Liver (tissue), 9 donors: ENCODE measurements around the gene CFAP299. TPM values are rescaled to one million over a fixed set of nuclear protein-coding genes. Genes with fewer than 3 reads are reported as not detected.
"Not testable (repeated sequence)": the region's sequence is repeated elsewhere in the genome, so short reads cannot be mapped to it uniquely, and the experiment has no call there.

Source experiments
- DNase-seq: peaks from one replicate; pipeline ENCODE4 v3.0.0-alpha.2; 2017; ENCODE audit warnings: low spot score
- H3K27ac ChIP-seq, 2 donors: one replicate each; pipeline ENCODE4 v1.7.0; 2013; ENCODE audit warnings: inconsistent platforms in 2 of 2, low read length in 2 of 2, control low read depth in 1 of 2, low read depth in 1 of 2, mild to moderate bottlenecking in 1 of 2
- H3K27me3 ChIP-seq, 4 donors: one replicate each; pipeline versions ENCODE4 v1.6.1 to v1.7.0; 2013; ENCODE audit warnings: low read length in 3 of 4, inconsistent platforms in 1 of 4, mild to moderate bottlenecking in 1 of 4, moderate library complexity in 1 of 4; ENCODE audit not compliant: control insufficient read depth in 4 of 4, insufficient read depth in 4 of 4
- H3K36me3 ChIP-seq, 4 donors: one replicate each; pipeline versions ENCODE4 v1.6.1 to v1.7.0; 2013; ENCODE audit warnings: low read length in 3 of 4, mild to moderate bottlenecking in 3 of 4, low read depth in 1 of 4, moderate library complexity in 1 of 4; ENCODE audit not compliant: control insufficient read depth in 4 of 4, insufficient read depth in 3 of 4
- H3K4me1 ChIP-seq, 4 donors: one replicate each; pipeline versions ENCODE4 v1.6.1 to v1.7.0; 2013; ENCODE audit warnings: low read length in 3 of 4, mild to moderate bottlenecking in 3 of 4, moderate library complexity in 1 of 4; ENCODE audit not compliant: control insufficient read depth in 4 of 4, insufficient read depth in 4 of 4
- H3K4me3 ChIP-seq, 3 donors: one replicate each; pipeline versions ENCODE4 v1.6.1 to v1.7.0; 2013; ENCODE audit warnings: low read length in 3 of 3, control low read depth in 1 of 3, low read depth in 1 of 3, mild to moderate bottlenecking in 1 of 3
- H3K9ac ChIP-seq, 2 donors: one replicate each; pipeline ENCODE4 v1.7.0; 2013; ENCODE audit warnings: low read length in 2 of 2, mild to moderate bottlenecking in 2 of 2, moderate library complexity in 2 of 2, control low read depth in 1 of 2, low read depth in 1 of 2
- H3K9me3 ChIP-seq, 4 donors: one replicate each; pipeline versions ENCODE4 v1.6.1 to v1.7.0; 2013; ENCODE audit warnings: low read length in 3 of 4; ENCODE audit not compliant: control insufficient read depth in 4 of 4
- EGR1 ChIP-seq, 2 donors: IDR thresholded peaks; 2 replicates each; pipeline ENCODE4 v1.6.1; 2016 to 2018; ENCODE audit warnings: antibody characterized with exemption in 2 of 2, low read depth in 2 of 2
- FOXA1 ChIP-seq: IDR thresholded peaks from 2 replicates; pipeline ENCODE4 v1.6.1; 2016; ENCODE audit warnings: antibody characterized with exemption
- FOXA2 ChIP-seq: IDR thresholded peaks from 2 replicates; pipeline ENCODE4 v1.6.1; 2016; ENCODE audit warnings: antibody characterized with exemption
- GABPA ChIP-seq, 2 donors: IDR thresholded peaks in 1 of 2; conservative IDR thresholded peaks in 1 of 2; 2 replicates each; pipeline ENCODE4 v1.6.1; 2016; ENCODE audit warnings: antibody characterized with exemption in 2 of 2, mild to moderate bottlenecking in 1 of 2, moderate library complexity in 1 of 2
- HNF4A ChIP-seq, 2 donors: conservative IDR thresholded peaks; 2 replicates each; pipeline ENCODE4 v1.6.1; 2016; ENCODE audit warnings: antibody characterized with exemption in 2 of 2, mild to moderate bottlenecking in 2 of 2
- HNF4G ChIP-seq: IDR thresholded peaks from 2 replicates; pipeline ENCODE4 v1.6.1; 2016; ENCODE audit warnings: antibody characterized with exemption
- RAD21 ChIP-seq, 2 donors: IDR thresholded peaks; 2 replicates each; pipeline ENCODE4 v1.6.1; 2016; ENCODE audit warnings: antibody characterized with exemption in 2 of 2, mild to moderate bottlenecking in 2 of 2
- RXRA ChIP-seq, 2 donors: IDR thresholded peaks; 2 replicates each; pipeline ENCODE4 v1.6.1; 2017 to 2018; ENCODE audit warnings: antibody characterized with exemption in 2 of 2, mild to moderate bottlenecking in 1 of 2
- SP1 ChIP-seq: IDR thresholded peaks from 2 replicates; pipeline ENCODE4 v1.6.1; 2018; ENCODE audit warnings: antibody characterized with exemption, mild to moderate bottlenecking
- TAF1 ChIP-seq: conservative IDR thresholded peaks from 2 replicates; pipeline ENCODE4 v1.6.1; 2016; ENCODE audit warnings: antibody characterized with exemption, mild to moderate bottlenecking
- YY1 ChIP-seq: IDR thresholded peaks from 2 replicates; pipeline ENCODE4 v1.6.1; 2016; ENCODE audit warnings: antibody characterized with exemption, mild to moderate bottlenecking
- WGBS: extraction: QIAGEN DNeasy Blood & Tissue Kit; methylation state at CpG from one replicate; pipeline ENCODE4 v1.1.7; 2013; 5-methylcytosine and 5-hydroxymethylcytosine counted together
- polyA plus RNA-seq, 2 donors: library from polyadenylated mRNA; stranded (reverse) in 1 of 2; unstranded in 1 of 2; fragments of 200-250 nt in 1 of 2; fragments of >200 nt in 1 of 2; fragmentation: Nextera tagmentation in 1 of 2; extraction: Ambion mirVana in 1 of 2; gene quantifications; one replicate each; pipeline versions ENCODE4 v1.2.1 to v1.2.3, GENCODE V29; 2013 to 2015
- total RNA-seq, 2 donors: library from RNA; depleted of rRNA; stranded (reverse); fragments of >200 nt; gene quantifications; one replicate each; pipeline ENCODE4 v1.2.3, GENCODE V29; 2014
- TF ChIP-seq, protein P1 (sequence below): IDR thresholded peaks from 2 replicates; pipeline ENCODE4 v1.6.1; 2016; ENCODE audit warnings: antibody characterized with exemption
- TF ChIP-seq, protein P2 (sequence below): fragments of 150-350 bp; IDR thresholded peaks from 2 replicates; pipeline ENCODE4 v1.5.1; 2017; ENCODE audit warnings: improper control_type of control experiment, low read depth, low read length; ENCODE audit not compliant: missing input control
- donor health status: healthy.
- donor health status: healthy.
- donor health status: healthy.
- donor health status: healthy.
- donor health status: healthy.

CFAP299 gene
- total and polyA plus RNA-seq, 4 donors, result not detected

DNA sequence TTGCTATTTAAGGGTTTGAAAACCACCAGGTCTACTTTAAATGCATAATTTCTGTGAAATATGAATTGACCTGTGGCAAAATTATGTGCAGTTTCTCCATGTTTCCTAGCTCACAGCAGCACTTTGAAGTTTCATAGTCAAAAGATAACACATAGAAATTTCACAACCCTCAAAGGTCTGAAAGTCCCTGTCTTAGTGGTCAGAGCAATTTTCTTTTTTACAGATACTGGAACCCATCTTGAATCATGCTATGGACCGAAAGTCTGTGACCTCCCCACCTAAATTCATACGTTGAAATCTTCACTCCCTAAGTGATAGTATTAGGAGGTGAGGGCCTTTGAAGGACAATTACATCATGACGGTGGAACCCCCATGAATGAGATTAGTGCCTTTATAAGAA, 454.6 kb downstream of the CFAP299 start:
- Histone ChIP-seq H3K27ac (no peak overlapping the region), H3K9me3 (peaks cover 0 to 2% (median under 1%) of the 10 kb centered on the region in 4 donors), H3K4me1 (no peaks in the 10 kb centered on the region), H3K9ac (no peak overlapping the region), H3K27me3 (peaks cover 0 to 3% (median 0%) of the 10 kb centered on the region in 4 donors), H3K36me3 (no peaks in the 10 kb centered on the region), H3K4me3 (no peak overlapping the region)
- TF ChIP-seq HNF4A (conservative IDR thresholded peaks at IDR 0.05) (no peak), YY1 (no peak), FOXA2 (no peak), EGR1 (IDR thresholded peaks at IDR 0.05; ENCODE audit: low read depth in 2 of 2) (no peak), RAD21 (IDR thresholded peaks at IDR 0.05) (no peak), TAF1 (no peak), HNF4G (no peak), RXRA (IDR thresholded peaks at IDR 0.05) (no peak), SP1 (no peak), FOXA1 (no peak), GABPA (IDR thresholded peaks at IDR 0.05 in 1 of 2, conservative IDR thresholded peaks at IDR 0.05 in 1 of 2) (no peak)
- WGBS, result 76% methylated on average over 3 of the region's 3 CpGs
- DNase-seq, result no peak

DNA sequence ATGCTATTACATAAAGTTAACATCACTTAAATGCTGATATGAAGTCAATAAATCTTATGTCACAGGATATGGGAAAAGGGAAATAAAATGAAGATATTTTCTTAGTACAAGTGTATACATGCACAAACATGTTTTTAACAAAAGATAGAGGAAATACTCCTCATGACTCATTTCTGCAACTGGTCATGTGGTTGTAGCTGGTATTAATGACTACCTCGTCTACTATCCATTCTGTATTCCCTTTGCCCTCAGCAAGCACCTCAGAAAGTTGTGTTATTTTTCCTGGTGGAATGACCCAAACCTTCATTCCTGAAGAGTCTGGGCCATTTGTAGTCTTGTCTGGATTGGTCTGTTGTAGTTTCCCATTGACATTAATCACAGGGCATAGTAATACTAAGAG, 458.1 kb downstream of the CFAP299 start:
- 66% methylated on average over 1 of the region's 1 CpG for WGBS
- not testable (repeated sequence) for H3K36me3 ChIP-seq, H3K4me3 ChIP-seq, H3K27me3 ChIP-seq, H3K27ac ChIP-seq, H3K9ac ChIP-seq, DNase-seq, H3K9me3 ChIP-seq, H3K4me1 ChIP-seq

DNA sequence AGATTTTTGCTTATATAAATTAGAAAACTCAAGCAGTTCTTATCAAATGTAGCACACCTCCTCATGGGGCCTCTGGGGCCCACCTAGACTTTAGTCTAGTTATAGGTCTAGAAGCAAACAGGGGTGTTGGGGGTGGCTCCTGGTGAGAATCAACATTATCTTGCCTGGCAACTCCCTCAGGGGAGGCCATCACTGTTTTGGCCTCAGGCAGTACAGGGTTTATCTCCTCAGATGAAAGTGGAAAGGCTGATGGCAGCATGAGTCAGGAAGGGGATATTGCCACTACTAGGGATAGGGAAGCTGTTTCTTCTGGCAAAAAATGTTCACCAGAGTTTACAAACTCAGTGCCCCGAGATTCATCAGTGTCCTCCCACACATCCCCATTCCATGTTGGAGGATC, 462.6 kb downstream of the CFAP299 start:
- peaks cover 0 to 8% (median 5%) of the 10 kb centered on the region in 4 donors for H3K9me3 ChIP-seq
- no peak overlapping the region for H3K4me3 ChIP-seq
- H3K36me3 ChIP-seq, result no peaks in the 10 kb centered on the region
- no peaks in the 10 kb centered on the region for H3K27me3 ChIP-seq
- DNase-seq, result no peak
- no peak overlapping the region for H3K27ac ChIP-seq
- TF ChIP-seq SP1, result no peak
- TF ChIP-seq FOXA2, result no peak
- no peak for TF ChIP-seq FOXA1
- TF ChIP-seq, protein P1, sequence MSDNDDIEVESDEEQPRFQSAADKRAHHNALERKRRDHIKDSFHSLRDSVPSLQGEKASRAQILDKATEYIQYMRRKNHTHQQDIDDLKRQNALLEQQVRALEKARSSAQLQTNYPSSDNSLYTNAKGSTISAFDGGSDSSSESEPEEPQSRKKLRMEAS, result no peak
- TF ChIP-seq, protein P2, sequence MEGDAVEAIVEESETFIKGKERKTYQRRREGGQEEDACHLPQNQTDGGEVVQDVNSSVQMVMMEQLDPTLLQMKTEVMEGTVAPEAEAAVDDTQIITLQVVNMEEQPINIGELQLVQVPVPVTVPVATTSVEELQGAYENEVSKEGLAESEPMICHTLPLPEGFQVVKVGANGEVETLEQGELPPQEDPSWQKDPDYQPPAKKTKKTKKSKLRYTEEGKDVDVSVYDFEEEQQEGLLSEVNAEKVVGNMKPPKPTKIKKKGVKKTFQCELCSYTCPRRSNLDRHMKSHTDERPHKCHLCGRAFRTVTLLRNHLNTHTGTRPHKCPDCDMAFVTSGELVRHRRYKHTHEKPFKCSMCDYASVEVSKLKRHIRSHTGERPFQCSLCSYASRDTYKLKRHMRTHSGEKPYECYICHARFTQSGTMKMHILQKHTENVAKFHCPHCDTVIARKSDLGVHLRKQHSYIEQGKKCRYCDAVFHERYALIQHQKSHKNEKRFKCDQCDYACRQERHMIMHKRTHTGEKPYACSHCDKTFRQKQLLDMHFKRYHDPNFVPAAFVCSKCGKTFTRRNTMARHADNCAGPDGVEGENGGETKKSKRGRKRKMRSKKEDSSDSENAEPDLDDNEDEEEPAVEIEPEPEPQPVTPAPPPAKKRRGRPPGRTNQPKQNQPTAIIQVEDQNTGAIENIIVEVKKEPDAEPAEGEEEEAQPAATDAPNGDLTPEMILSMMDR, result no peak
- no peak for TF ChIP-seq RAD21 (IDR thresholded peaks at IDR 0.05)
- no peak for TF ChIP-seq HNF4G
- WGBS, result 83% methylated on average over 1 of the region's 1 CpG
- no peaks in the 10 kb centered on the region for H3K4me1 ChIP-seq
- no peak overlapping the region for H3K9ac ChIP-seq

DNA sequence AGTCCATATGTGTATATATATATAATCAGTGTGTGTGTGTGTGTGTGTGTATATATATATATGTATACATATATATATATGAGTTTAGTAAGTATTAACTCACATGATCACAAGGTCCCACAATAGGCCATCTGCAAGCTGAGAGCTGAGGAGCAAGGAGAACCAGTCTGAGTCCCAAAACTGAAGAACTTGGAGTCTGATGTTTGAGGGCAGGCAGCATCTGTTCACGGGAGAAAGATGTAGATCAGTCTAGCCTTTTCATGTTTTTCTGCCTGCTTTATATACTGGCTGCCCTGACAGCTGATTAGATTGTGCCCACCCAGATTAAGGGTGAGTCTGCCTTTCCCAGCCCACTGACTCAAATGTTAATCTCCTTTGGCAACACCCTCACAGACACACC, 465.2 kb downstream of the CFAP299 start:
- H3K9me3 ChIP-seq, H3K36me3 ChIP-seq, H3K4me1 ChIP-seq, H3K27ac ChIP-seq, H3K4me3 ChIP-seq, H3K9ac ChIP-seq, DNase-seq, H3K27me3 ChIP-seq: not testable (repeated sequence)
- WGBS, result 86% methylated on average over 1 of the region's 1 CpG
